HCT116 (cell line): Measurements from ENCODE around the gene ANKRD44. TPM values are rescaled to one million over a fixed set of nuclear protein-coding genes. Genes with fewer than 3 reads are reported as not detected.

Experiments
- ATAC-seq: fragments of 200-7000 bp; cut with Tn5 transposase; 2 replicates; pipeline ENCODE4 v1.9.1; 2020; ENCODE audit warnings: mild to moderate bottlenecking, moderate library complexity
- BruUV-seq: library from RNA; stranded (reverse); fragments of 400-500 nt; replicated peaks from 2 replicates; lab custom pipeline; 2021; lab: Mats Ljungman, UMichigan
- CTCF ChIA-PET: fragments of 300-600 bp; sonication (Branson Sonifier 250); formaldehyde crosslinking; loops from one replicate; lab custom pipeline; 2021; ENCODE audit warnings: antibody characterized with exemption; lab: Charles Lee
- POLR2A ChIA-PET: fragments of 300-600, 350-600 bp; sonication (Branson Sonifier 250); formaldehyde crosslinking; loops from one replicate; lab custom pipeline; 2021; ENCODE audit warnings: antibody characterized with exemption; lab: Charles Lee
- RAD21 ChIA-PET, 2 experiments: fragments of 300-600 bp; sonication (Branson Sonifier 250); formaldehyde crosslinking; loops; one replicate each; lab custom pipeline; 2023; ENCODE audit warnings: low total read pairs in 2 of 2; ENCODE audit not compliant: uncharacterized antibody in 2 of 2, unreplicated experiment in 2 of 2, low non-redundant PET in 1 of 2; lab: Charles Lee
- DNase-seq: peaks from one replicate; pipeline ENCODE4 v3.0.0-alpha.2; 2010; ENCODE audit warnings: low read depth, low spot score
- H2AFZ ChIP-seq: fragments of 200-600 bp; shearing (Covaris generic), sonication (generic); 2 replicates; pipeline ENCODE4 v1.6.1; 2017; ENCODE audit warnings: low read depth, mixed run types, mixed read lengths, antibody characterized with exemption, low read length; ENCODE audit not compliant: poor library complexity, severe bottlenecking
- H3K27ac ChIP-seq: 2 replicates; pipeline ENCODE4 v1.5.1; 2012; ENCODE audit warnings: low read depth, low read length
- H3K27me3 ChIP-seq: fragments of 200-600 bp; sonication (generic); 2 replicates; pipeline ENCODE4 v1.6.1; 2016; ENCODE audit warnings: mixed run types, low read length, mixed read lengths; ENCODE audit not compliant: insufficient read depth
- H3K36me3 ChIP-seq, 2 experiments: fragments of 200-500 bp in 1 of 2; fragments of 200-600 bp in 1 of 2; sonication (Bioruptor generic) in 1 of 2; sonication (generic) in 1 of 2; 2 replicates each; pipeline versions ENCODE4 v1.5.1 to v1.6.1; 2014 to 2016; ENCODE audit warnings: low read length in 2 of 2, inconsistent platforms in 1 of 2, mixed read lengths in 1 of 2, mixed run types in 1 of 2; ENCODE audit not compliant: insufficient read depth in 2 of 2, control insufficient read depth in 1 of 2
- H3K4me1 ChIP-seq, 2 experiments: fragments of 200-600 bp in 1 of 2; sonication (generic) in 1 of 2; 2 replicates each; pipeline versions ENCODE4 v1.5.1 to v1.6.1; 2012 to 2017; ENCODE audit warnings: low read length in 2 of 2, inconsistent platforms in 1 of 2, mild to moderate bottlenecking in 1 of 2, mixed read lengths in 1 of 2, mixed run types in 1 of 2, moderate library complexity in 1 of 2; ENCODE audit not compliant: insufficient read depth in 2 of 2, control insufficient read depth in 1 of 2
- H3K4me2 ChIP-seq: fragments of 200-600 bp; sonication (generic); 2 replicates; pipeline ENCODE4 v1.6.1; 2017; ENCODE audit warnings: mixed run types, low read length, mixed read lengths
- H3K4me3 ChIP-seq, 2 experiments: fragments of 200-600 bp in 1 of 2; sonication (generic) in 1 of 2; replicated peaks in 1 of 2; 2 replicates each; pipeline ENCODE4 v1.5.1; 2011 to 2016; ENCODE audit warnings: low read length in 2 of 2, control low read depth in 1 of 2, low read depth in 1 of 2, mild to moderate bottlenecking in 1 of 2, mixed read lengths in 1 of 2, mixed run types in 1 of 2
- H3K79me2 ChIP-seq: fragments of 200-600 bp; sonication (generic); 2 replicates; pipeline ENCODE4 v1.6.1; 2017; ENCODE audit warnings: mild to moderate bottlenecking, mixed run types, low read length, moderate library complexity, mixed read lengths; ENCODE audit not compliant: insufficient read depth
- H3K9ac ChIP-seq: fragments of 200-600 bp; sonication (generic); 2 replicates; pipeline ENCODE4 v1.6.1; 2016; ENCODE audit warnings: low read length, mixed read lengths
- H3K9me2 ChIP-seq: fragments of 200-600 bp; sonication (generic), shearing (Covaris generic); 2 replicates; pipeline ENCODE4 v1.6.1; 2017; ENCODE audit warnings: mixed run types, mild to moderate bottlenecking, moderate library complexity; ENCODE audit not compliant: insufficient read depth
- H3K9me3 ChIP-seq, 2 experiments: fragments of 200-500 bp in 1 of 2; fragments of 200-600 bp in 1 of 2; sonication (Bioruptor generic) in 1 of 2; sonication (generic) in 1 of 2; 2 replicates each; pipeline ENCODE4 v1.6.1; 2014 to 2017; ENCODE audit warnings: low read length in 2 of 2, mixed read lengths in 2 of 2, inconsistent platforms in 1 of 2, low read depth in 1 of 2, mild to moderate bottlenecking in 1 of 2, mixed run types in 1 of 2, moderate library complexity in 1 of 2; ENCODE audit not compliant: control insufficient read depth in 1 of 2, insufficient read depth in 1 of 2
- H4K20me1 ChIP-seq: fragments of 200-600 bp; sonication (generic), shearing (Covaris generic); 2 replicates; pipeline ENCODE4 v1.6.1; 2017; ENCODE audit warnings: mixed run types, mild to moderate bottlenecking, moderate library complexity; ENCODE audit not compliant: insufficient read depth
- CEBPB ChIP-seq: IDR thresholded peaks from 2 replicates; pipeline ENCODE4 v1.6.1; 2012; ENCODE audit warnings: low read depth
- CTCF ChIP-seq, 3 experiments: fragments of 200-600 bp in 1 of 3; sonication (generic) in 1 of 3; IDR thresholded peaks in 2 of 3; conservative IDR thresholded peaks in 1 of 3; 2 replicates each; pipeline ENCODE4 v1.5.1; 2012 to 2017; ENCODE audit warnings: low read depth in 2 of 3, low read length in 2 of 3, antibody characterized with exemption in 1 of 3, borderline replicate concordance in 1 of 3, control low read depth in 1 of 3, mild to moderate bottlenecking in 1 of 3, mixed read lengths in 1 of 3, mixed run types in 1 of 3, moderate library complexity in 1 of 3; ENCODE audit not compliant: insufficient read depth in 1 of 3
- EZH2phosphoT487 ChIP-seq: fragments of 200-600 bp; IDR thresholded peaks from 2 replicates; pipeline ENCODE4 v1.6.1; 2018; ENCODE audit warnings: antibody characterized with exemption, borderline replicate concordance
- FOSL1 ChIP-seq: IDR thresholded peaks from 2 replicates; pipeline ENCODE4 v1.6.1; 2012; ENCODE audit warnings: low read depth
- JUND ChIP-seq: IDR thresholded peaks from 2 replicates; pipeline ENCODE4 v1.6.1; 2012
- POLR2AphosphoS5 ChIP-seq: IDR thresholded peaks from 2 replicates; pipeline ENCODE4 v1.6.1; 2011; ENCODE audit warnings: mild to moderate bottlenecking, low read depth, low read length, moderate library complexity
- REST ChIP-seq: IDR thresholded peaks from 2 replicates; pipeline ENCODE4 v1.6.1; 2012; ENCODE audit warnings: low read depth
- YY1 ChIP-seq: IDR thresholded peaks from 2 replicates; pipeline ENCODE4 v1.6.1; 2011; ENCODE audit warnings: low read length, low read depth, moderate library complexity, mild to moderate bottlenecking; ENCODE audit not compliant: insufficient replicate concordance; ENCODE audit errors: extremely low read depth
- ZBTB33 ChIP-seq: IDR thresholded peaks from 2 replicates; pipeline ENCODE4 v1.6.1; 2011; ENCODE audit warnings: mild to moderate bottlenecking, low read length, moderate library complexity; ENCODE audit not compliant: insufficient replicate concordance; ENCODE audit errors: extremely low read depth
- ZNF274 ChIP-seq: fragments of 200-500 bp; sonication (Bioruptor generic); IDR thresholded peaks from 2 replicates; pipeline ENCODE4 v1.6.1; 2014; ENCODE audit warnings: mild to moderate bottlenecking, low read depth, low read length, inconsistent platforms
- intact Hi-C: fragments of 100-400 bp; cut with micrococcal nuclease; formaldehyde crosslinking; loops from 2 replicates; pipeline ENCODE4 v1.10.0; 2022
- total RNA-seq: library from RNA; stranded (reverse); gene quantifications from one replicate; pipeline ENCODE4 v1.2.1, GENCODE V29; 2021; ENCODE audit not compliant: unreplicated experiment

The ANKRD44 gene
- total RNA-seq, 1 experiment from 2014 or later = 2.7 TPM

- RAD21 ChIA-PET = no interaction called here
- POLR2A ChIA-PET = no interaction called here
- no peak for TF ChIP-seq REST
- TF ChIP-seq CEBPB = no peak
- no peak for TF ChIP-seq YY1
- TF ChIP-seq ZNF274 = no peak
- no peak for TF ChIP-seq CTCF (IDR thresholded peaks at IDR 0.05 in 2 of 3, conservative IDR thresholded peaks at IDR 0.05 in 1 of 3; ENCODE audit: borderline replicate concordance in 1 of 3, insufficient read depth in 1 of 3, low read depth in 2 of 3, low read length in 2 of 3)
- no peak for TF ChIP-seq FOSL1
- no peak for TF ChIP-seq EZH2phosphoT487
- no peak for TF ChIP-seq JUND
- TF ChIP-seq POLR2AphosphoS5 = no peak
- no peak for TF ChIP-seq ZBTB33
Measured at GRCh38 chr2:197348721-197349360, 38.3 kb upstream of the ANKRD44 start.

More at GRCh38 chr2:197348721-197349360, 38.3 kb upstream of the ANKRD44 start:
- DNase-seq = no peak
- no TSS peak for BruUV-seq
- Histone ChIP-seq H3K4me3 (no peak overlapping the region), H3K9me3 (no peaks in the 10 kb centered on the region), H3K4me2 (no peak overlapping the region), H3K79me2 (no peaks in the 10 kb centered on the region), H3K27ac (no peak overlapping the region), H3K36me3 (no peaks in the 10 kb centered on the region), H3K27me3 (no peaks in the 10 kb centered on the region), H4K20me1 (no peaks in the 10 kb centered on the region), H3K9ac (no peak overlapping the region), H3K4me1 (peaks cover 0 to 6% of the 10 kb centered on the region in 2 experiments; a peak in 1 of 4 replicates), H3K9me2 (no peaks in the 10 kb centered on the region), H2AFZ (no peak overlapping the region)
- no peak for ATAC-seq
- intact Hi-C loops = no loop called here
- CTCF ChIA-PET = no interaction called here
